Heart left ventricle (tissue), 13 donors: ENCODE measurements around the gene KRTAP3-3.
"Not testable (repeated sequence)": the region's sequence is repeated elsewhere in the genome, so short reads cannot be mapped to it uniquely, and the experiment has no call there.

ENCODE experiments used
- POLR2A ChIP-seq, 2 donors: fragments of 450-650 bp; IDR thresholded peaks; one replicate each; pipeline ENCODE4 v1.6.1; 2017; ENCODE audit warnings: antibody characterized with exemption in 2 of 2, mild to moderate bottlenecking in 2 of 2, moderate library complexity in 2 of 2
- TF ChIP-seq, protein P1 (sequence below), 12 donors: fragments of 200-600 bp; sonication (generic) in 4 of 12; IDR thresholded peaks; one replicate each; pipeline versions ENCODE4 v1.5.0 to v1.8.0; 2018 to 2022; ENCODE audit warnings: antibody characterized with exemption in 12 of 12, mild to moderate bottlenecking in 5 of 12
- donor health status: ischemic (EF 13 %, LVEDD 7.1; RV severe dilation, severe dysfunction).
- donor health status: DM: no; HTN: yes; CAD: no.
- donor health status: DM: no; HTN: no; CAD: no.
- donor health status: ischemic (EF 25% LVEDD 6.9; RV normal size, moderate dysfunction).
- donor health status: ischemic (EF 25% LVEDD 5.7; RV mildly dilated, moderate dysfunction).
- donor health status: ischemic (EF 35%, LVEDD 5.7; RV mildly dilated, moderate dysfunction).
- donor health status: nonischemic (EF 11% LVEDD 7.7; RV severe dilation, severe dysfunction).
- donor health status: DM: yes; HTN: yes; CAD: no.
- donor health status: PGD.
- donor health status: ischemic (EF 29% LVEDD 5.4; RV normal size, mild dysfunction).
- donor health status: nonischemic (EF 23%, LVEDD 6.1; RV moderate dilation, normal function).

DNA sequence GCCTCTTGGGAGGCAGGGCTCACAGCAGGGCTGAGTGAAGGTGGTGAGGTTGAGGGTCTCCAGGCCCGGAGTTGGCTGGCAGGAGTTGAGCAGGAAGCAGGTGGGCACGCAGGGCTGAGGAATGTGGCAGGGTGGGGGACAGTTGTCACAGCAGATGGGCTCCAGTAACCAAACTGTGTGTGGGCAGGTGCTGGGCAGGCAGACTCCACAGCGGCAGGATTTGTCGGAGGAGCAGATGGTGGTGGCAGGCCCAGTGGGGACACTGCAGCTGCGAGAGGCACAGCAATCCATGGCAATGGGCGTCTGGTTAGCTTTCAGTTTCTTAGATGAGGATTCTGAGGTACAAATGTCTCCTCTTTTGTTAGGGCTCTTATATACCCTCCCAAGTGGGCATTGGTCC, 5.6 kb upstream of the KRTAP3-3 start, which contains the start of gene KRTAP3-2:
- TF ChIP-seq, protein P1, sequence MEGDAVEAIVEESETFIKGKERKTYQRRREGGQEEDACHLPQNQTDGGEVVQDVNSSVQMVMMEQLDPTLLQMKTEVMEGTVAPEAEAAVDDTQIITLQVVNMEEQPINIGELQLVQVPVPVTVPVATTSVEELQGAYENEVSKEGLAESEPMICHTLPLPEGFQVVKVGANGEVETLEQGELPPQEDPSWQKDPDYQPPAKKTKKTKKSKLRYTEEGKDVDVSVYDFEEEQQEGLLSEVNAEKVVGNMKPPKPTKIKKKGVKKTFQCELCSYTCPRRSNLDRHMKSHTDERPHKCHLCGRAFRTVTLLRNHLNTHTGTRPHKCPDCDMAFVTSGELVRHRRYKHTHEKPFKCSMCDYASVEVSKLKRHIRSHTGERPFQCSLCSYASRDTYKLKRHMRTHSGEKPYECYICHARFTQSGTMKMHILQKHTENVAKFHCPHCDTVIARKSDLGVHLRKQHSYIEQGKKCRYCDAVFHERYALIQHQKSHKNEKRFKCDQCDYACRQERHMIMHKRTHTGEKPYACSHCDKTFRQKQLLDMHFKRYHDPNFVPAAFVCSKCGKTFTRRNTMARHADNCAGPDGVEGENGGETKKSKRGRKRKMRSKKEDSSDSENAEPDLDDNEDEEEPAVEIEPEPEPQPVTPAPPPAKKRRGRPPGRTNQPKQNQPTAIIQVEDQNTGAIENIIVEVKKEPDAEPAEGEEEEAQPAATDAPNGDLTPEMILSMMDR (IDR thresholded peaks at IDR 0.05), result not testable (repeated sequence)
- not testable (repeated sequence) for TF ChIP-seq POLR2A (IDR thresholded peaks at IDR 0.05)
